ENCODE data around the gene MSH6. TPM values are rescaled to one million over a fixed set of nuclear protein-coding genes. Genes with fewer than 3 reads are reported as not detected.

MSH6 gene
- total RNA-seq, 1 experiment from 2014 or later, result 275 TPM

GRCh38 chr2:47782671-47783485, at the start of gene MSH6 (continued):
- TF ChIP-seq, protein P1, sequence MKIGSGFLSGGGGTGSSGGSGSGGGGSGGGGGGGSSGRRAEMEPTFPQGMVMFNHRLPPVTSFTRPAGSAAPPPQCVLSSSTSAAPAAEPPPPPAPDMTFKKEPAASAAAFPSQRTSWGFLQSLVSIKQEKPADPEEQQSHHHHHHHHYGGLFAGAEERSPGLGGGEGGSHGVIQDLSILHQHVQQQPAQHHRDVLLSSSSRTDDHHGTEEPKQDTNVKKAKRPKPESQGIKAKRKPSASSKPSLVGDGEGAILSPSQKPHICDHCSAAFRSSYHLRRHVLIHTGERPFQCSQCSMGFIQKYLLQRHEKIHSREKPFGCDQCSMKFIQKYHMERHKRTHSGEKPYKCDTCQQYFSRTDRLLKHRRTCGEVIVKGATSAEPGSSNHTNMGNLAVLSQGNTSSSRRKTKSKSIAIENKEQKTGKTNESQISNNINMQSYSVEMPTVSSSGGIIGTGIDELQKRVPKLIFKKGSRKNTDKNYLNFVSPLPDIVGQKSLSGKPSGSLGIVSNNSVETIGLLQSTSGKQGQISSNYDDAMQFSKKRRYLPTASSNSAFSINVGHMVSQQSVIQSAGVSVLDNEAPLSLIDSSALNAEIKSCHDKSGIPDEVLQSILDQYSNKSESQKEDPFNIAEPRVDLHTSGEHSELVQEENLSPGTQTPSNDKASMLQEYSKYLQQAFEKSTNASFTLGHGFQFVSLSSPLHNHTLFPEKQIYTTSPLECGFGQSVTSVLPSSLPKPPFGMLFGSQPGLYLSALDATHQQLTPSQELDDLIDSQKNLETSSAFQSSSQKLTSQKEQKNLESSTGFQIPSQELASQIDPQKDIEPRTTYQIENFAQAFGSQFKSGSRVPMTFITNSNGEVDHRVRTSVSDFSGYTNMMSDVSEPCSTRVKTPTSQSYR (CRISPR knock-in tag; IDR thresholded peaks at IDR 0.05), result peak; percentile 80; the same call in 1 of the 2 replicates
- TF ChIP-seq, protein P2, sequence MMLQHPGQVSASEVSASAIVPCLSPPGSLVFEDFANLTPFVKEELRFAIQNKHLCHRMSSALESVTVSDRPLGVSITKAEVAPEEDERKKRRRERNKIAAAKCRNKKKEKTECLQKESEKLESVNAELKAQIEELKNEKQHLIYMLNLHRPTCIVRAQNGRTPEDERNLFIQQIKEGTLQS (CRISPR knock-in tag; conservative IDR thresholded peaks at IDR 0.05), result no peak
- TF ChIP-seq FOXP1 (CRISPR knock-in tag; IDR thresholded peaks at IDR 0.05; ENCODE audit: borderline replicate concordance) (peak; percentile 67; the same call in 1 of the 2 replicates), RORB (CRISPR knock-in tag; IDR thresholded peaks at IDR 0.05) (no peak), ATF1 (CRISPR knock-in tag; IDR thresholded peaks at IDR 0.05) (no peak), ETV6 (CRISPR knock-in tag; IDR thresholded peaks at IDR 0.05) (peak; percentile 74; the same call in 1 of the 2 replicates), GABPB1 (CRISPR knock-in tag; IDR thresholded peaks at IDR 0.05) (peak; percentile 57; the same call in 1 of the 2 replicates), HMGA2 (CRISPR knock-in tag; IDR thresholded peaks at IDR 0.05) (no peak), ZNF416 (CRISPR knock-in tag; IDR thresholded peaks at IDR 0.05) (peak; percentile 41; the same call in 1 of the 2 replicates), ESRRA (CRISPR knock-in tag; IDR thresholded peaks at IDR 0.05; ENCODE audit: borderline replicate concordance) (peak; percentile 86; the same call in 1 of the 2 replicates), PREB (CRISPR knock-in tag; IDR thresholded peaks at IDR 0.05; ENCODE audit: borderline replicate concordance) (0 out of 2 replicates have a peak, but pooled peaks have one; percentile 26), OVOL2 (CRISPR knock-in tag; IDR thresholded peaks at IDR 0.05; ENCODE audit: borderline replicate concordance) (no peak), ZSCAN18 (CRISPR knock-in tag; IDR thresholded peaks at IDR 0.05) (no peak), TP53 (CRISPR knock-in tag; IDR thresholded peaks at IDR 0.05) (peak; percentile 63; the same call in 1 of the 2 replicates), ZNF138 (CRISPR knock-in tag; conservative IDR thresholded peaks at IDR 0.05) (no peak), ZNF512 (CRISPR knock-in tag; IDR thresholded peaks at IDR 0.05; ENCODE audit: borderline replicate concordance) (no peak)
- TF ChIP-seq, protein P3, sequence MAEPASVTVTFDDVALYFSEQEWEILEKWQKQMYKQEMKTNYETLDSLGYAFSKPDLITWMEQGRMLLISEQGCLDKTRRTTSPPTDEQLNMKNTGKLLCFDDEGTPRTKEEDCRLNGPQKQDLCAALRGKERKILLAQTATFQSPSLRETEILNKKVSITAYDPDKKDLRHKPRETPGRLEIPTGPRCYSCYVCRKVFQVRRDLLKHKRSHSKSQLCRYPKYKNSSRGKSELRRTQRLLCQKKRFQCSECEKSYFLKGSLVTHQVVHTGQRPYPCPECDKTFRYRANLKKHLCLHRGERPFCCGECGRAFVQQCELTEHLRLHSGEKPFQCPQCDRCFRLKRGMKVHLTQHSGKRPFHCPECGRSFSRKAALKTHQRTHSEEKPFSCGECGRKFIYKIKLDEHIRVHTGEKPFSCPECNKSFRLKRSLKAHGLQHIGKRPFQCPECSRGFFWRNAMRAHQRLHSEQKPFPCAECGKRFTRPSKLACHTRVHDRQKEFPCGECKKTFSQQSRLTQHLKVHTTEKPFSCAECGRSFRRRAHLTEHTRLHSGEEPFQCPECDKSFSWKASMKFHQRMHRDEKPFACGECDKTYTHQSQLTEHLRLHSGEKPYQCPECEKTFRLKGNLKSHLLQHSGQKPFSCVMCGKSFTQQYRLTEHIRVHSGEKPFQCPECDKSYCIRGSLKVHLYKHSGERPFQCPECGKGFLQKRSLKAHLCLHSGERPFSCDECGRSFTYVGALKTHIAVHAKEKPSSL (CRISPR knock-in tag; conservative IDR thresholded peaks at IDR 0.05), result no peak
- TF ChIP-seq, protein P4, sequence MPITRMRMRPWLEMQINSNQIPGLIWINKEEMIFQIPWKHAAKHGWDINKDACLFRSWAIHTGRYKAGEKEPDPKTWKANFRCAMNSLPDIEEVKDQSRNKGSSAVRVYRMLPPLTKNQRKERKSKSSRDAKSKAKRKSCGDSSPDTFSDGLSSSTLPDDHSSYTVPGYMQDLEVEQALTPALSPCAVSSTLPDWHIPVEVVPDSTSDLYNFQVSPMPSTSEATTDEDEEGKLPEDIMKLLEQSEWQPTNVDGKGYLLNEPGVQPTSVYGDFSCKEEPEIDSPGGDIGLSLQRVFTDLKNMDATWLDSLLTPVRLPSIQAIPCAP (CRISPR knock-in tag; IDR thresholded peaks at IDR 0.05), result peak; percentile 81; the same call in 1 of the 2 replicates
- TF ChIP-seq, protein P5, sequence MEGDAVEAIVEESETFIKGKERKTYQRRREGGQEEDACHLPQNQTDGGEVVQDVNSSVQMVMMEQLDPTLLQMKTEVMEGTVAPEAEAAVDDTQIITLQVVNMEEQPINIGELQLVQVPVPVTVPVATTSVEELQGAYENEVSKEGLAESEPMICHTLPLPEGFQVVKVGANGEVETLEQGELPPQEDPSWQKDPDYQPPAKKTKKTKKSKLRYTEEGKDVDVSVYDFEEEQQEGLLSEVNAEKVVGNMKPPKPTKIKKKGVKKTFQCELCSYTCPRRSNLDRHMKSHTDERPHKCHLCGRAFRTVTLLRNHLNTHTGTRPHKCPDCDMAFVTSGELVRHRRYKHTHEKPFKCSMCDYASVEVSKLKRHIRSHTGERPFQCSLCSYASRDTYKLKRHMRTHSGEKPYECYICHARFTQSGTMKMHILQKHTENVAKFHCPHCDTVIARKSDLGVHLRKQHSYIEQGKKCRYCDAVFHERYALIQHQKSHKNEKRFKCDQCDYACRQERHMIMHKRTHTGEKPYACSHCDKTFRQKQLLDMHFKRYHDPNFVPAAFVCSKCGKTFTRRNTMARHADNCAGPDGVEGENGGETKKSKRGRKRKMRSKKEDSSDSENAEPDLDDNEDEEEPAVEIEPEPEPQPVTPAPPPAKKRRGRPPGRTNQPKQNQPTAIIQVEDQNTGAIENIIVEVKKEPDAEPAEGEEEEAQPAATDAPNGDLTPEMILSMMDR (IDR thresholded peaks at IDR 0.05), result no peak
- TF ChIP-seq, protein P6, sequence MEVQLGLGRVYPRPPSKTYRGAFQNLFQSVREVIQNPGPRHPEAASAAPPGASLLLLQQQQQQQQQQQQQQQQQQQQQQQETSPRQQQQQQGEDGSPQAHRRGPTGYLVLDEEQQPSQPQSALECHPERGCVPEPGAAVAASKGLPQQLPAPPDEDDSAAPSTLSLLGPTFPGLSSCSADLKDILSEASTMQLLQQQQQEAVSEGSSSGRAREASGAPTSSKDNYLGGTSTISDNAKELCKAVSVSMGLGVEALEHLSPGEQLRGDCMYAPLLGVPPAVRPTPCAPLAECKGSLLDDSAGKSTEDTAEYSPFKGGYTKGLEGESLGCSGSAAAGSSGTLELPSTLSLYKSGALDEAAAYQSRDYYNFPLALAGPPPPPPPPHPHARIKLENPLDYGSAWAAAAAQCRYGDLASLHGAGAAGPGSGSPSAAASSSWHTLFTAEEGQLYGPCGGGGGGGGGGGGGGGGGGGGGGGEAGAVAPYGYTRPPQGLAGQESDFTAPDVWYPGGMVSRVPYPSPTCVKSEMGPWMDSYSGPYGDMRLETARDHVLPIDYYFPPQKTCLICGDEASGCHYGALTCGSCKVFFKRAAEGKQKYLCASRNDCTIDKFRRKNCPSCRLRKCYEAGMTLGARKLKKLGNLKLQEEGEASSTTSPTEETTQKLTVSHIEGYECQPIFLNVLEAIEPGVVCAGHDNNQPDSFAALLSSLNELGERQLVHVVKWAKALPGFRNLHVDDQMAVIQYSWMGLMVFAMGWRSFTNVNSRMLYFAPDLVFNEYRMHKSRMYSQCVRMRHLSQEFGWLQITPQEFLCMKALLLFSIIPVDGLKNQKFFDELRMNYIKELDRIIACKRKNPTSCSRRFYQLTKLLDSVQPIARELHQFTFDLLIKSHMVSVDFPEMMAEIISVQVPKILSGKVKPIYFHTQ (CRISPR knock-in tag; IDR thresholded peaks at IDR 0.05), result no peak
